Activated B cell treated with CpG ODN at 0.5 μM for 24 hours (primary cell): ENCODE results near the gene PCDH9. TPM values are rescaled to one million over a fixed set of nuclear protein-coding genes. Genes with fewer than 3 reads are reported as not detected.

Experiments
- ATAC-seq: fragments of 200-7000 bp; cut with Tn5 transposase; one replicate; pipeline ENCODE4 v1.10.0; 2021; ENCODE audit warnings: low read depth, mild to moderate bottlenecking, moderate library complexity
- CTCF ChIA-PET: fragments of 350-600 bp; sonication (Branson Sonifier 250); formaldehyde crosslinking; loops from one replicate; lab custom pipeline; 2021; ENCODE audit warnings: antibody characterized with exemption; lab: Charles Lee
- POLR2A ChIA-PET: fragments of 350-600 bp; sonication (Branson Sonifier 250); formaldehyde crosslinking; loops from one replicate; lab custom pipeline; 2021; ENCODE audit warnings: antibody characterized with exemption; lab: Charles Lee
- DNase-seq: peaks from one replicate; pipeline ENCODE4 v3.0.0; 2022
- H3K27ac Mint-ChIP-seq: one replicate; pipeline ENCODE4 v1.8.0; 2020; ENCODE audit warnings: mixed read lengths
- H3K27me3 Mint-ChIP-seq: one replicate; pipeline ENCODE4 v1.8.0; 2021; ENCODE audit warnings: mixed read lengths
- H3K36me3 Mint-ChIP-seq: one replicate; pipeline ENCODE4 v1.8.0; 2021; ENCODE audit warnings: low read depth, mixed read lengths
- H3K4me1 Mint-ChIP-seq: one replicate; pipeline ENCODE4 v1.8.0; 2021; ENCODE audit warnings: mixed read lengths
- H3K4me3 Mint-ChIP-seq: one replicate; pipeline ENCODE4 v1.8.0; 2020; ENCODE audit warnings: mild to moderate bottlenecking, mixed read lengths
- H3K9me3 Mint-ChIP-seq: one replicate; pipeline ENCODE4 v1.8.0; 2020; ENCODE audit warnings: mixed read lengths
- CTCF ChIP-seq: fragments of 200-600 bp; IDR thresholded peaks from one replicate; pipeline ENCODE4 v1.8.0; 2022; ENCODE audit warnings: antibody characterized with exemption, mild to moderate bottlenecking
- intact Hi-C: fragments of 100-400 bp; cut with micrococcal nuclease; formaldehyde crosslinking; loops from one replicate; pipeline ENCODE4 v1.15.1; 2024
- total RNA-seq: library from RNA; stranded (reverse); gene quantifications from 2 replicates; pipeline ENCODE4 v1.2.3, GENCODE V29; 2022

Gene PCDH9
- total RNA-seq, 1 donor from 2014 or later = 6.4 TPM

DNA sequence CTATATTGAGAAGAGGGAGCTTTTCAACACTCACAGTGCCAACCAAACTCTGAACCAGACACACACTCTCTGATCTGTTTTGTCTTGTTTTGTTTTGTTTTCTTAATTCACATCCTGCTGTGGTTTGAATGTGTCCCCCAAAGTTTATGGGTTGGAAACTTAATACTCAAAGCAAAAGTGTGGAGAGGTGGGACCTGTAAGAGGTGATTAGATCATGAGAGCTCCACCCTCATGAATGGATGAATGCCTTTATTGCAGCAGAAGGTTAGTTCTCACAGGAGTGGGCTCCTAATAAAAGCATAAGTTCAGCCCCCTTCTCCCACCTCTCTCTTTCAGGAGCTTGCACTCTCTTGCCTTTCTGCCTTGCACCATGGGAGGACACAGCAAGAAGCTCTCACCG lies 957.1 kb downstream of the PCDH9 start:
- intact Hi-C loops = no loop called here
- CTCF ChIA-PET = no interaction called here
- Mint-ChIP-seq H3K36me3 (no peaks in the 10 kb centered on the region), H3K9me3 (peaks cover 14% of the 10 kb centered on the region), H3K4me3 (no peak overlapping the region), H3K27ac (no peak overlapping the region), H3K4me1 (no peaks in the 10 kb centered on the region), H3K27me3 (no peaks in the 10 kb centered on the region)
- TF ChIP-seq CTCF = no peak
- DNase-seq (no peak), ATAC-seq (no peak)
- POLR2A ChIA-PET = no interaction called here

- DNase-seq (no peak), ATAC-seq (no peak)
- ChIA-PET CTCF (no interaction called here), POLR2A (no interaction called here)
- Mint-ChIP-seq H3K4me1 (no peaks in the 10 kb centered on the region), H3K27ac (no peak overlapping the region), H3K4me3 (no peak overlapping the region), H3K27me3 (no peaks in the 10 kb centered on the region), H3K36me3 (no peaks in the 10 kb centered on the region), H3K9me3 (no peaks in the 10 kb centered on the region)
- intact Hi-C loops = no loop called here
- no peak for TF ChIP-seq CTCF
Measured at GRCh38 chr13:66266761-66267160, 963.4 kb downstream of the PCDH9 start.

- intact Hi-C loops = no loop called here
- no peak overlapping the region for H3K27ac Mint-ChIP-seq
Measured at GRCh38 chr13:66266348-66266747, 963.8 kb downstream of the PCDH9 start.

DNA sequence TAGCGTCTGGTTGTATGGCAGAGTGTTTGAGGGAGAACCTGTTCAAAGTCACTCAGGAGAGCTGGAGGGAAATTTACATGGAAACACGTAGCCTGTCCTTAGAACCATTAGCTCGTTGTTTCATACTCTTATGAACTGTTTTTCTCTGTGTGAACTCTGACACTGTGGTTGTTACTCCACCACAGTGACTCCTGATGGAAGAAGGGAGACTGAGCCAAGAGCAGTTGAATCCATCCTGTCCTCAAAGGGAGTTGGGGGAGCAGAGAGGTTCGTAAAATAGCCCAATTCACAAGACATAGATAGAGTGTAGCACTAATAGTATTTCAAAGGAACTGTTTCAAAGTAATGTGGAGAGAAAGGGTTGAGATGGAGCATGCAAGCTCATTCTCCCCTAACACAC lies 964.8 kb downstream of the PCDH9 start:
- intact Hi-C loops = no loop called here
- no peak for DNase-seq
- Mint-ChIP-seq H3K27me3 (peaks cover 2% of the 10 kb centered on the region), H3K4me1 (no peaks in the 10 kb centered on the region), H3K9me3 (peaks cover 3% of the 10 kb centered on the region), H3K36me3 (no peaks in the 10 kb centered on the region), H3K27ac (no peak overlapping the region), H3K4me3 (no peak overlapping the region)
- CTCF ChIA-PET = no interaction called here
- ATAC-seq = no peak
- POLR2A ChIA-PET = no interaction called here
- TF ChIP-seq CTCF = no peak

More at GRCh38 chr13:66266348-66266747, 963.8 kb downstream of the PCDH9 start:
- H3K9me3 Mint-ChIP-seq = no peaks in the 10 kb centered on the region
- no peak for TF ChIP-seq CTCF
- ChIA-PET CTCF (no interaction called here), POLR2A (no interaction called here)
- H3K4me1 Mint-ChIP-seq = no peaks in the 10 kb centered on the region
- no peaks in the 10 kb centered on the region for H3K27me3 Mint-ChIP-seq
- no peaks in the 10 kb centered on the region for H3K36me3 Mint-ChIP-seq
- no peak for DNase-seq
- H3K4me3 Mint-ChIP-seq = no peak overlapping the region
- no peak for ATAC-seq

- intact Hi-C loops = no loop called here
- TF ChIP-seq CTCF = no peak
- no peak overlapping the region for H3K27ac Mint-ChIP-seq
- no peak for DNase-seq
- peaks cover 4% of the 10 kb centered on the region for H3K9me3 Mint-ChIP-seq
- H3K4me3 Mint-ChIP-seq = no peak overlapping the region
- peaks cover 2% of the 10 kb centered on the region for H3K27me3 Mint-ChIP-seq
- no peak for ATAC-seq
- H3K4me1 Mint-ChIP-seq = no peaks in the 10 kb centered on the region
- POLR2A ChIA-PET = no interaction called here
- CTCF ChIA-PET = no interaction called here
- no peaks in the 10 kb centered on the region for H3K36me3 Mint-ChIP-seq
Measured at GRCh38 chr13:66264971-66265370, 965.2 kb downstream of the PCDH9 start.
